ENCODE data around the gene TMEM52B.

DNA sequence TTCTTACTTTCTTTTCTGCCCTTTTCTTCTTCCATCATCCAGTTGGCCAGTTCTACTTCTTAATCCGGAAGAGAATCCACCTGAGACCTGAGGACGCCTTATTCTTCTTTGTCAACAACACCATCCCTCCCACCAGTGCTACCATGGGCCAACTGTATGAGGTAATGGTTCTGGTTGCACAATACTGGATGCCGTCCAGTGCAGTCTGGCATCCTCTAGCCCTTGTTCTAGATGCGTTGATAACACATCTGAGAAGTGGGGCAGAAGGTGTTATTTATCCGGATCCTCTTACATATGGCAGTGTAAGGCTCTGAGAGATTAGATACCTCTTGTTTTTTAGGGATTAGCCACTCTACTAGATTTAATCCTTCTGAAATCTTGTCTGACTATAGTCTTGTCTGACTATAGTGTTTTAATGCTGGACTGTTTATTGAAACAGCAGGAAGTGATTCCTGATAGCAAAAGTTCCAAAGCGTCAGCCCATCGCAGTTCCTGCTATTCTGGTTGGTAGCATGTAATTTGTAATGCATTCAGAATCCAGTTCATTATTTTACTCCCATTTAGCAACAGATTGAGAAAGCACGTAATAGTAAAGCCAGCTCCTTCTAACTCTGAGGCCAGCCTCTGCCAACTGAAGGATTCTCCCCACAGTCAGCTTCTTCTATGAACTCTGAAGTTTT lies 41.7 kb downstream of the TMEM52B start:
- TF ChIP-seq CTCF (conservative IDR thresholded peaks at IDR 0.05; ENCODE audit: low read depth, low read length) (no peak), EZH2 (IDR thresholded peaks at IDR 0.05; ENCODE audit: borderline replicate concordance, low read depth, low read length, poor library complexity, severe bottlenecking) (no peak)

All from A673 (cell line).